Measurements from ENCODE around the gene GRM4.

Gene GRM4

GRCh38 chr6:34155471-34156300 lies 9.8 kb upstream of the GRM4 start:
- no peak overlapping the region for H3K4me3 ChIP-seq (replicated peaks; ENCODE audit: low read depth, low read length)
- no peak for TF ChIP-seq CTCF (IDR thresholded peaks at IDR 0.05; ENCODE audit: low read length, missing control alignments)
- no peak for DNase-seq (ENCODE audit: low read depth)

DNA sequence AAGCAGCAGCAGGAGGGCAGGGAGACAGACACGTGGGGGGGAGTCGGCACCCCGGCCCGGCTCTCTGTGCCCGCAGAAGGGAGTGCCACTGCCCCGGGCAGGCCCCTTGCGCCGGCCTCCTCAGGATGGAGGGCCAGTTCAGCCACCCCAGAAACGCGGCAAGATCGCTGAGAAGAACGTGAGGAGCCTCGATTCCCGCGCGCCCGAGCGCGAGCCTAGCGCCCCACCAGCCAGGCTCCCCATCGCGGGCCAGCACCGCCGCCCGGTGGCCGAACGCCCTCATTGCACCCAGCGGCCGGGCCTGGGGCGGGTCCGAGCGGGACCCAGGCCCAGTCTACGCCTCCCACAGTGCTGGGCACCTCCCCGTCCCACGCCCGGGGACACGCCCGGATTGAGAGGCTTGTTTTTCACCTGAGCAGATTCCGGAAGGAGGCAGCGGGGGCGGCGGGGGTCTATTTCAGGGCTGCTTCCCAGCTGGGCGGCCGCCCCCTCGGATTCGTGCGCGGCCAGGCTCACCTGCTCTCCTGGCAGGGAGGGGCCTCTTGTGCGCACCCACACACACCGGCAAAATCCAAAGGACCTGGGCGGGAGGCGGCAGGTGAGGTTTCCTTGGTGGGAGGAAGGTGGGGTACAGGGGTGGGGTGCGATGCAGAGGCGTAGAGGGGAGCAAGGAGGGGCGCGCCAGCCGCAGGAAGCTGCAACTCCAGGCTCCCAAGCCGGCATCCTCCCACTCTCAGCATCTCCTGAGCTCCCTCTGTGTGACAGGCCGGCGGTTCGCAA lies 9.0 kb upstream of the GRM4 start:
- peak; percentile 46 for TF ChIP-seq CTCF (IDR thresholded peaks at IDR 0.05; ENCODE audit: low read length, missing control alignments)
- DNase-seq (ENCODE audit: low read depth): peak; percentile 39
- H3K4me3 ChIP-seq (replicated peaks; ENCODE audit: low read depth, low read length): peak overlapping the region; percentile 12

DNA sequence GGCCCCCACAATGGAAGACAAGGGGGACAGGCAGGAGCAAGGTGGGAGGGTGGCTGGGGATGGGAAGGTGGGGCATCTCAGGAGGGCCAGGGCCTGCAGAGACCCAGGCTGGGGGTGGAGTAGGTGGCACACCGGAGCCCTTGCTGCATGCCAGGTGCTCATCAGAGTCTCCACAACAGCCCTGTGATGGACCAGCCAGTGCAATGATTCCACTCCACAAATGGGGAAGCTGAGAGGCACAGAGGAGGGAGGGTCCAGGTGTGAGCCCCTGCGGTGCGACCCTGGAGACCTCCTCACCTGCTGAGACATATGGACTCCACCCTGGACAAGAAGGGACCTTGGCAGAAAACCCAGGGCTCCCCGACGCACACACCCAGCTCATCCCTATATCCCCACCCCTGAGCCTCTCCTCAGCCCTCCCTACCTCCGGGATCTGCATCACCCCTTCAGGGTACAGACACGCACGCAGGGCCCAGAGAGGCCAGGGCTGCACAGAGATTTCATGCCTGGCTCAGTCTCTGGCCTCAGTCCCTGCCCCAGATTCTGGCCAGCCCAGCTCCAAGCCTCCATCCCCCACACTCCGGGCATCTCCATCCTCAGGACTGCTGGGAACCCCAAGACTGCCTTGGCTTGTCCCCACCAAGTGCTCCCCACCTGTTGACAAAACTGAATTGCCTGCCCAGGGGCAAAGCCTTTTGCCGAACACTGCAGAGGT lies 7.1 kb upstream of the GRM4 start:
- H3K4me3 ChIP-seq (replicated peaks; ENCODE audit: low read depth, low read length): no peak overlapping the region
- no peak for TF ChIP-seq CTCF (IDR thresholded peaks at IDR 0.05; ENCODE audit: low read length, missing control alignments)
- DNase-seq (ENCODE audit: low read depth): no peak

DNA sequence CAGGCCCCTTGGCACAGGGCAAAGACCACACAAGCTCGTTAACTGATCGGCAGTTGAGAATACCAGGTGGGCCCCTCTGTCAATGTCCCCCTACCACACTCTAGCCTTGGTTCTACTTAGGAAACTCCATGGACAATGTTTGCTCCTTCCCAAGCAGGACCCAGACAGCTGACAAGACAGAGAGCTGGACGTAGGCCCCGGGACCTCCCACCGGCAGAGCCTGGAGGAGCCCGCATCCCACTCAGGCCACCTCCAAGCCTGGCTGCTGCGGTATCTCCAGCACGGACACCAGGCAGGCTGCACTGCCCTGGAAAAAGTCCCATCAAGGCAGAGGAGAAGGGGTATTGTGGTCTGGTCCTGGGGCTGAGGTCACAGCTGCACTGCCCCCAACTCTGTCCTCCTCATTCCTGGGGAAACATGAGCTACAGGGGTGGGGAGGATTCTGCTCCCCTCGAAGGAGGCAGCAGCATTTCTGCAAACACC lies 6.2 kb upstream of the GRM4 start:
- no peak for DNase-seq (ENCODE audit: low read depth)
- H3K4me3 ChIP-seq (replicated peaks; ENCODE audit: low read depth, low read length): no peak overlapping the region
- TF ChIP-seq CTCF (IDR thresholded peaks at IDR 0.05; ENCODE audit: low read length, missing control alignments): no peak

GRCh38 chr6:34151321-34152041 lies 5.6 kb upstream of the GRM4 start:
- no peak overlapping the region for H3K4me3 ChIP-seq (replicated peaks; ENCODE audit: low read depth, low read length)
- DNase-seq (ENCODE audit: low read depth): no peak
- TF ChIP-seq CTCF (IDR thresholded peaks at IDR 0.05; ENCODE audit: low read length, missing control alignments): no peak

- H3K4me3 ChIP-seq (replicated peaks; ENCODE audit: low read depth, low read length): no peak overlapping the region
- DNase-seq (ENCODE audit: low read depth): no peak
- no peak for TF ChIP-seq CTCF (IDR thresholded peaks at IDR 0.05; ENCODE audit: low read length, missing control alignments)
These were observed 4.9 kb upstream of the GRM4 start for GRCh38 chr6:34150766-34151165.
